Neural progenitor cell (in vitro differentiated cells): ENCODE data around the gene PRSS22. TPM values are rescaled to one million over a fixed set of nuclear protein-coding genes. Genes with fewer than 3 reads are reported as not detected.
A peak's percentile ranks its signal among the peaks of the same experiment; 100 is the strongest.

Experiments used
- DNase-seq: peaks from one replicate; pipeline ENCODE4 v3.0.0-alpha.2; 2016; ENCODE audit warnings: low spot score
- H2AFZ ChIP-seq: fragments of 200-600 bp; sonication (generic); replicated peaks from 2 replicates; pipeline ENCODE4 v1.6.1; 2016; ENCODE audit warnings: antibody characterized with exemption
- H3F3A ChIP-seq: fragments of 200-600 bp; sonication (generic); 2 replicates; pipeline ENCODE4 v1.6.1; 2016; ENCODE audit warnings: antibody characterized with exemption, low read depth
- H3K27ac ChIP-seq: fragments of 200-600 bp; sonication (generic); 2 replicates; pipeline ENCODE4 v1.5.1; 2016; ENCODE audit warnings: mild to moderate bottlenecking
- H3K27me3 ChIP-seq: fragments of 200-600 bp; sonication (generic); 2 replicates; pipeline ENCODE4 v1.6.1; 2016; ENCODE audit warnings: mild to moderate bottlenecking, moderate library complexity
- H3K36me3 ChIP-seq: fragments of 200-600 bp; sonication (generic); 2 replicates; pipeline ENCODE4 v1.5.1; 2016
- H3K4me1 ChIP-seq: fragments of 200-600 bp; sonication (generic); 2 replicates; pipeline ENCODE4 v1.6.1; 2016; ENCODE audit warnings: mixed run types
- H3K4me2 ChIP-seq: fragments of 200-600 bp; sonication (generic); 2 replicates; pipeline ENCODE4 v1.6.1; 2016
- H3K4me3 ChIP-seq: fragments of 200-600 bp; sonication (generic); 2 replicates; pipeline ENCODE4 v1.5.1; 2016
- H3K79me2 ChIP-seq: fragments of 200-600 bp; sonication (generic); 2 replicates; pipeline ENCODE4 v1.6.1; 2016; ENCODE audit warnings: low read depth
- H3K9ac ChIP-seq: fragments of 200-600 bp; sonication (generic); 2 replicates; pipeline ENCODE4 v1.6.1; 2016
- H3K9me3 ChIP-seq: fragments of 200-600 bp; sonication (generic); 2 replicates; pipeline ENCODE4 v1.5.1; 2016; ENCODE audit warnings: low read depth
- H4K20me1 ChIP-seq: fragments of 200-600 bp; sonication (generic); 2 replicates; pipeline ENCODE4 v1.6.1; 2016; ENCODE audit warnings: low read depth
- H3K27ac Mint-ChIP-seq: 3 replicates; pipeline ENCODE4 v1.8.0; 2021; ENCODE audit warnings: mixed read lengths
- H3K27me3 Mint-ChIP-seq: 2 replicates; pipeline ENCODE4 v1.8.0; 2022; ENCODE audit warnings: low read depth, mild to moderate bottlenecking, inconsistent platforms, moderate library complexity, mixed read lengths; ENCODE audit not compliant: insufficient read depth
- H3K36me3 Mint-ChIP-seq: 3 replicates; pipeline ENCODE4 v1.8.0; 2021; ENCODE audit warnings: mixed read lengths
- H3K4me1 Mint-ChIP-seq: 3 replicates; pipeline ENCODE4 v1.8.0; 2021; ENCODE audit warnings: mixed read lengths
- H3K4me3 Mint-ChIP-seq: 3 replicates; pipeline ENCODE4 v1.8.0; 2021; ENCODE audit warnings: mild to moderate bottlenecking, moderate library complexity, mixed read lengths
- H3K9me3 Mint-ChIP-seq: 3 replicates; pipeline ENCODE4 v1.8.0; 2020; ENCODE audit warnings: mixed read lengths
- CTCF ChIP-seq: fragments of 200-600 bp; sonication (generic); IDR thresholded peaks from 2 replicates; pipeline ENCODE4 v1.5.1; 2017; ENCODE audit warnings: antibody characterized with exemption, mild to moderate bottlenecking
- EZH2 ChIP-seq: fragments of 200-600 bp; sonication (generic); IDR thresholded peaks from 2 replicates; pipeline ENCODE4 v1.6.1; 2017; ENCODE audit warnings: antibody characterized with exemption, mild to moderate bottlenecking, moderate library complexity
- EZH2phosphoT487 ChIP-seq: fragments of 200-600 bp; sonication (generic); IDR thresholded peaks from 2 replicates; pipeline ENCODE4 v1.6.1; 2017; ENCODE audit warnings: antibody characterized with exemption
- total RNA-seq: library from RNA; depleted of rRNA; stranded (reverse); fragments of >200 nt; gene quantifications from 2 replicates; pipeline ENCODE4 v1.2.3, GENCODE V29; 2015; ENCODE audit warnings: low replicate concordance

The PRSS22 gene
- total RNA-seq, 1 donor from 2014 or later, result not detected

DNA sequence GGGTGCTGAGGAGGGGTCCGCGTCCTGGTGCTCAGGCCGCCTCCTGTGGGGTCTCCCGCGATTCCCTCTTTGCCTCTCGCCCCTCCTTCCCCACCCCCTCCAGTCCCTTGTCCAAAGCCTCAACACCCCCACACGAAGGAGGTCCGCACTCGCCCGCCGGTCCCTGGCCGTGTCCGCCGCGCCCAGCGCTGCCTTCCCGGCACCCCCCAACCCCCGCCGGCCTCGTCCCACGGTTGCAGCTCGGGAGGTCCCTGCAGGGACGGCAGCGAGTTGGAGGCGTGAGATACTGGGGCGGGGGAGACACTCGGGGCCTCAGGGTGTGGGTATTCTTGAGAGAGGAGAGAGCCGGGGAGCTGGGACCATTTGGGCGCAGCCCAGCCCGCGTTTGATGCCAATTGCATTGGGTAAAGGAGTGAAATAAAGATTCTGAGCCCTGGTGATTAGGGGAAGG is 25.5 kb upstream of the PRSS22 start:
- peaks cover 5% of the 10 kb centered on the region for H3F3A ChIP-seq
- peaks cover 27% of the 10 kb centered on the region for H3K27me3 ChIP-seq
- no peak overlapping the region for H3K9ac ChIP-seq
- peaks cover 7% of the 10 kb centered on the region for H3K4me1 Mint-ChIP-seq
- H3K27ac ChIP-seq, result no peak overlapping the region
- H3K9me3 Mint-ChIP-seq, result peaks cover 4% of the 10 kb centered on the region
- no peaks in the 10 kb centered on the region for H3K4me1 ChIP-seq
- H4K20me1 ChIP-seq, result peaks cover 5% of the 10 kb centered on the region
- peaks cover 14% of the 10 kb centered on the region for H3K27me3 Mint-ChIP-seq
- no peaks in the 10 kb centered on the region for H3K36me3 ChIP-seq
- peak overlapping the region; percentile 95 for H3K4me3 Mint-ChIP-seq
- peak overlapping the region; percentile 87 for H3K4me2 ChIP-seq
- H3K36me3 Mint-ChIP-seq, result peaks cover 4% of the 10 kb centered on the region
- H3K4me3 ChIP-seq, result peak overlapping the region; percentile 71
- H3K79me2 ChIP-seq, result peaks cover 16% of the 10 kb centered on the region
- no peak overlapping the region for H3K27ac Mint-ChIP-seq
- TF ChIP-seq EZH2phosphoT487, result no peak
- TF ChIP-seq EZH2, result no peak
- no peak for TF ChIP-seq CTCF
- H3K9me3 ChIP-seq, result no peaks in the 10 kb centered on the region
- DNase-seq, result peak; percentile 55
- peak overlapping the region; percentile 86 for H2AFZ ChIP-seq

- H3K4me2 ChIP-seq, result peak within 1 kb of the TSS; percentile 87
- Mint-ChIP-seq H3K36me3 (peaks cover 2% of the 10 kb centered on the region), H3K4me1 (peaks cover 7% of the 10 kb centered on the region), H3K9me3 (peaks cover 4% of the 10 kb centered on the region), H3K4me3 (peak within 1 kb of the TSS; percentile 95), H3K27me3 (peaks cover 13% of the 10 kb centered on the region), H3K27ac (peak within 1 kb of the TSS; percentile 29)
- no peak within 1 kb of the TSS for H3K9ac ChIP-seq
- peaks cover 16% of the 10 kb centered on the region for H3K79me2 ChIP-seq
- peaks cover 5% of the 10 kb centered on the region for H4K20me1 ChIP-seq
- TF ChIP-seq EZH2 (no peak), CTCF (peak; percentile 22), EZH2phosphoT487 (no peak)
- H2AFZ ChIP-seq, result peak within 1 kb of the TSS; percentile 86
- peaks cover 5% of the 10 kb centered on the region for H3F3A ChIP-seq
- H3K9me3 ChIP-seq, result no peaks in the 10 kb centered on the region
- peaks cover 27% of the 10 kb centered on the region for H3K27me3 ChIP-seq
- no peaks in the 10 kb centered on the region for H3K4me1 ChIP-seq
- DNase-seq, result peak; percentile 99
- H3K27ac ChIP-seq, result no peak within 1 kb of the TSS
- peak within 1 kb of the TSS; percentile 71 for H3K4me3 ChIP-seq
- no peaks in the 10 kb centered on the region for H3K36me3 ChIP-seq
Measured at GRCh38 chr16:2882650-2883457, 24.9 kb upstream of the PRSS22 start, which contains the start of gene FLYWCH2. Gene FLYWCH2 (plus strand): TSS chr16:2883215. CDS start chr16:2896450, 13,235 bp downstream.

DNA sequence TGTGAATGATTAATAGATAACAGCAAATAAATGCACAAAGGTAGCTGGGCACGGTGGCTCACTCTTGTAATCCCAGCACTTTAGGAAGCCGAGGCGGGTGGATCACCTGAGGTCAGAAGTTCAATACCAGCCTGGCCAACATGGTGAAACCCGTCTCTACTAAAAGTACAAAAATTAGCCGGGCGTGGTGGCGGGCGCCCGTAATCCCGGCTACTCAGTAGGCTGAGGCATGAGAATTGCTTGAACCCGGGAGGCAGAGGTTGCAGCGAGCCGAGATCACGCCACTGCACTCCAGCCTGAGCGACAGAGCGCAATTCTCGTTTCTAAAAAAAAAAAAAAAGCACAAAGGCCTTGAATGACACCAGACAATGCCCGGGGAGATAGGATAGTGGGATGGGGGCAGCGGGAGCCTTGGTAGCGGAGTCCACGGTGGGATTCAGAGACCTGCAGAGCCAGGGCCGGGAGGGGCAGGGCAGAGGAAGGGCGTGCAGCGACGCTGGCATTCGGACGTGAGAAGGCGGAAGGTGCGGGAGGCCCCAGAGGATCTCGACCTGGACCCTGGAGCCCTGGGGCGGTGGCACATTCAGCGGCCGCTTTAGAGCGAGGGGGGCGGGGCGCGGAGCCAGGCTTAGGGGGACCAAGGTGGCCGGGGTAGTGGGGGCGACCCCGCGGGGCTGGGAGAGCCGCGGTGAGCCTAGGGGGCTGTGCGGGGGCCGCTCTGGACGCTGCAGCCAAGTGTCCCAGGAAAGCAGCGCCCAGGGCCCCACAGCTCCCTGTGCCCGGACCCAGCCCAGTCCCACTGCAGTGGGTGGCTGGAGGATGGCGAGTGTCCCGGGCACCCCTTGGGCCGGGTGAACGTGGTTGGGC is 24.0 kb upstream of the PRSS22 start:
- TF ChIP-seq EZH2 (no peak), CTCF (no peak), EZH2phosphoT487 (no peak)
- Histone ChIP-seq H3K4me3 (peak overlapping the region; percentile 71), H3K9me3 (no peaks in the 10 kb centered on the region), H3K4me1 (no peaks in the 10 kb centered on the region), H3K27ac (no peak overlapping the region), H3K27me3 (peaks cover 27% of the 10 kb centered on the region), H3K36me3 (no peaks in the 10 kb centered on the region), H2AFZ (peak overlapping the region; percentile 85), H3K79me2 (peaks cover 16% of the 10 kb centered on the region), H3K4me2 (peak overlapping the region; percentile 87), H3K9ac (no peak overlapping the region), H4K20me1 (peaks cover 5% of the 10 kb centered on the region), H3F3A (peaks cover 5% of the 10 kb centered on the region)
- H3K4me1 Mint-ChIP-seq, result peaks cover 7% of the 10 kb centered on the region
- H3K27ac Mint-ChIP-seq, result no peak overlapping the region
- peaks cover 4% of the 10 kb centered on the region for H3K9me3 Mint-ChIP-seq
- DNase-seq, result peak; percentile 79
- no peaks in the 10 kb centered on the region for H3K36me3 Mint-ChIP-seq
- H3K27me3 Mint-ChIP-seq, result peaks cover 17% of the 10 kb centered on the region
- H3K4me3 Mint-ChIP-seq, result peak overlapping the region; percentile 95
